ENCODE data around the gene IL11RA.

- TF ChIP-seq CTCF (IDR thresholded peaks at IDR 0.05; ENCODE audit: low read depth, low read length, poor library complexity, severe bottlenecking) (no peak), EZH2phosphoT487 (IDR thresholded peaks at IDR 0.05; ENCODE audit: borderline replicate concordance, low read length) (no peak)
Measured at GRCh38 chr9:34650816-34651215, 1.2 kb upstream of the IL11RA start.

Measured in DOHH2 (cell line).